Ovary (tissue), 9 donors: Measurements from ENCODE around the gene CHD2. TPM values are rescaled to one million over a fixed set of nuclear protein-coding genes. Genes with fewer than 3 reads are reported as not detected.

Experiments used
- DNase-seq, 5 donors: peaks; one replicate each; pipeline ENCODE4 v3.0.0-alpha.2; 2019 to 2020
- H3K27ac ChIP-seq, 2 donors: fragments of 200-600 bp; one replicate each; pipeline versions ENCODE4 v1.5.1 to v1.8.0; 2019 to 2022
- H3K27me3 ChIP-seq: fragments of 200-600 bp; one replicate; pipeline ENCODE4 v1.8.0; 2022
- H3K36me3 ChIP-seq: fragments of 200-600 bp; sonication (generic); one replicate; pipeline ENCODE4 v1.5.1; 2019
- H3K4me1 ChIP-seq: one replicate; pipeline ENCODE4 v1.8.1; 2013; ENCODE audit warnings: mild to moderate bottlenecking, moderate library complexity; ENCODE audit not compliant: insufficient read depth
- H3K4me3 ChIP-seq: fragments of 200-600 bp; sonication (generic); one replicate; pipeline ENCODE4 v1.5.1; 2017
- H3K9me3 ChIP-seq, 2 donors: fragments of 200-600 bp in 1 of 2; sonication (generic) in 1 of 2; one replicate each; pipeline versions ENCODE4 v1.5.1 to v1.8.1; 2013 to 2019; ENCODE audit warnings: mild to moderate bottlenecking in 1 of 2, moderate library complexity in 1 of 2
- EP300 ChIP-seq: sonication (generic); formaldehyde crosslinking; IDR thresholded peaks from one replicate; pipeline ENCODE4 v1.6.1; 2017; ENCODE audit warnings: antibody characterized with exemption
- POLR2A ChIP-seq: fragments of 450-650 bp; IDR thresholded peaks from one replicate; pipeline ENCODE4 v1.6.1; 2017; ENCODE audit warnings: antibody characterized with exemption, mild to moderate bottlenecking, moderate library complexity
- WGBS, 3 donors: extraction: QIAGEN DNeasy Blood & Tissue Kit in 1 of 3; methylation state at CpG; one replicate each; pipeline versions ENCODE4 v1.1.5 to v1.1.7; 2013 to 2017; 5-methylcytosine and 5-hydroxymethylcytosine counted together
- intact Hi-C, 4 donors: fragments of 100-400 bp; cut with DNase I; formaldehyde crosslinking; loops; one replicate each; pipeline versions ENCODE4 v1.11.0 to v1.15.1; 2022 to 2023
- polyA plus RNA-seq, 2 donors: library from polyadenylated mRNA; stranded (reverse); fragments of 200-250 nt in 1 of 2; fragments of 350-450 nt in 1 of 2; fragmentation: Illumina TruSeq in 1 of 2; extraction: RNeasy Lipid Tissue Mini Kit (QIAGEN cat#74804) in 1 of 2; gene quantifications; one replicate each; pipeline ENCODE4 v1.2.3, GENCODE V29; 2013 to 2014
- total RNA-seq, 7 donors: library from RNA; depleted of rRNA in 2 of 7; stranded (reverse); fragments of >200 nt in 2 of 7; fragmentation: NEBNext Ultra II Directional in 3 of 7; extraction: Animal tissue kit (Norgen Biotek cat#: 25700) in 3 of 7; gene quantifications; one replicate each; pipeline versions ENCODE4 v1.1.0 to v1.2.4, GENCODE V29; 2016 to 2023
- TF ChIP-seq, protein P1 (sequence below), 3 donors: fragments of 450-650 bp in 2 of 3; fragments of 200-600 bp in 1 of 3; IDR thresholded peaks; one replicate each; pipeline versions ENCODE4 v1.5.1 to v1.8.0; 2016 to 2022; ENCODE audit warnings: antibody characterized with exemption in 3 of 3, mild to moderate bottlenecking in 1 of 3
- donor health status: DM: no; HTN: no; CAD: no; lungs with moderate emphysema.
- donor health status: DM: no; HTN: no; CAD: no.
- donor health status: Bipolar disorder and iron deficiency.
- donor health status: DM: yes; HTN: yes; CAD: no.
- donor health status: DM: no; HTN: no; CAD: no.
- donor health status: DM: yes; HTN: yes; CAD: no.

The CHD2 gene
- total and polyA plus RNA-seq, 9 donors, result 43.6 to 146 (median 98.2) TPM

DNA sequence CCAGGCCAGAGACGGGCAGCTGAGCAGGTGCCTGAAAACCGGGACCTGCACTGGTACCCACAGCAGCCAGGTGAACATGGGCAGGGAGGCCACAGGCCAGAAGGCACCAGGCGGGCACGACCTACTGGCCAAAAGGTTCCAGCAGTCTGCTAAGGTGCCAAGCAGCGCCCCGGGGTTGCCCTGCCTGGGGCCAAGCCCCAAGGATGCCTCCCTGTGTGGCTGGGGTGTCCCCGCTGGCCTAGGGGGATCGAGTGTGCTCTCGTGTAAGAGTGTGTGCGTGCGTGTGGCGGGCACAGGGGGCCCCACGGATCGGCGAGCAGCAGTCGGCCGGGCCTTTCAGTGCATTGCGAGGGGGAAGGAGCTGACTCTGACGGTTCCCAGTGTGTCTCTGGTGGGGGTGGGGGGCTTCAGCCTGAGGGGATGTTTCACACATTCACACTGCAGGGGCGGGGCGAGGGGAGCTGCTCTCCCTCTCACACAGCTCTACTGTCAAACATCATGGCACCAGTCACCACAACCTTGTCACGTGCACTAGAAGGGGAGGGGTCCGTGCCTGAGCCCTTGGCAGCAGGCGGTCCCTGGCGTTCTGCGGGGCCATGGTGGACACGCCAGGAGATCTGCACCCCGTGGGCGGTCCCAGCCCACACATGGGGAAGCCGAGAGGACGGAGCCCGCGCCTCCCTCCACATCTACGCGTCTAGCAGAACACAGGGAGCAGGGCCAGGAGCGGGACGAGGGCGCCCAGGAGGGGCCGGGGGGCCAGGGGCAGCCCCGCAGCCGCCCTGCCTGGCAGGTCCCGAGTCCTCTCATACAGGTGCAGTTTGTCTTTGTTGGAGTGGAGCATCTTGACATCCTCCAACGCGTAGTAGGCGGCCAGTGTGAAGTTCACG lies 144.4 kb downstream of the CHD2 start:
- no peak overlapping the region for H3K27ac ChIP-seq
- intact Hi-C loops, result no loop called here
- DNase-seq, result no peak

DNA sequence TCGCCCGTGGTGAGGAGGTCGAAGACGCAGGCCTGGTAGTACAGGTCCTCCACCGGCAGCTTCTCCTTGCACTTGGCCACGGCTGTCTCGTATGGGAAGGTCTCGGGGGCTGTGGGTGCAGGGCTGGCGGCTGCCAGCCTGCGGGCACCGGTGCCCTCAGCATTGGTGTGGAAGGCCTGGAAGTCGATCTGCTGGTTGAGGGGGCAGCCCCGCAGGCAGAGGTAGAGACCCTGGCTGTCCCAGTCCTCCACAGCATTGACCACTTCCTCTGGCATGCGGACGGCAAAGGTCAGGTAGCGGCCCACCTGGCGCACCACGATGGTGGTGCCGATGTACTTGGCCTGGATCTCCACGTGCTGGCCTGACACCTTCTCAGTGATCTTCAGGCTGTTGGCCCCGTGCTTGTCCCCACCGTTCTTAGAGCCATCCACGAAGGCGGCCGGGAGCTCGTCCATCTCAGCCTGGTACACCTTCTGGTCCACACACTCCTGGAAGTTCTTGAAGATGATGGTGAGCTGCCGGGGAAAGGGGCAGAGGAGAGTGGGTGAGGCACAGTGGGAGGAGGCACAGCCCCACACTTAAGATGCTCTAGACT lies 145.2 kb downstream of the CHD2 start:
- H3K4me3 ChIP-seq, result no peak overlapping the region
- no peaks in the 10 kb centered on the region for H3K36me3 ChIP-seq
- no peaks in the 10 kb centered on the region for H3K9me3 ChIP-seq
- no peak for DNase-seq
- H3K27ac ChIP-seq, result no peak overlapping the region
- intact Hi-C loops, result no loop called here
- WGBS, 3 donors, result 91 to 94% (median 94%) methylated on average over 27 of the region's 27 CpGs
- TF ChIP-seq POLR2A, result no peak
- no peaks in the 10 kb centered on the region for H3K27me3 ChIP-seq
- no peaks in the 10 kb centered on the region for H3K4me1 ChIP-seq

More for the DNA sequence above, 144.4 kb downstream of the CHD2 start:
- TF ChIP-seq POLR2A (no peak), EP300 (no peak)
- TF ChIP-seq, protein P1, sequence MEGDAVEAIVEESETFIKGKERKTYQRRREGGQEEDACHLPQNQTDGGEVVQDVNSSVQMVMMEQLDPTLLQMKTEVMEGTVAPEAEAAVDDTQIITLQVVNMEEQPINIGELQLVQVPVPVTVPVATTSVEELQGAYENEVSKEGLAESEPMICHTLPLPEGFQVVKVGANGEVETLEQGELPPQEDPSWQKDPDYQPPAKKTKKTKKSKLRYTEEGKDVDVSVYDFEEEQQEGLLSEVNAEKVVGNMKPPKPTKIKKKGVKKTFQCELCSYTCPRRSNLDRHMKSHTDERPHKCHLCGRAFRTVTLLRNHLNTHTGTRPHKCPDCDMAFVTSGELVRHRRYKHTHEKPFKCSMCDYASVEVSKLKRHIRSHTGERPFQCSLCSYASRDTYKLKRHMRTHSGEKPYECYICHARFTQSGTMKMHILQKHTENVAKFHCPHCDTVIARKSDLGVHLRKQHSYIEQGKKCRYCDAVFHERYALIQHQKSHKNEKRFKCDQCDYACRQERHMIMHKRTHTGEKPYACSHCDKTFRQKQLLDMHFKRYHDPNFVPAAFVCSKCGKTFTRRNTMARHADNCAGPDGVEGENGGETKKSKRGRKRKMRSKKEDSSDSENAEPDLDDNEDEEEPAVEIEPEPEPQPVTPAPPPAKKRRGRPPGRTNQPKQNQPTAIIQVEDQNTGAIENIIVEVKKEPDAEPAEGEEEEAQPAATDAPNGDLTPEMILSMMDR (IDR thresholded peaks at IDR 0.05), result no peak
- Histone ChIP-seq H3K36me3 (no peaks in the 10 kb centered on the region), H3K27me3 (no peaks in the 10 kb centered on the region), H3K4me1 (no peaks in the 10 kb centered on the region), H3K4me3 (no peak overlapping the region), H3K9me3 (no peaks in the 10 kb centered on the region)
- WGBS, 3 donors, result 85 to 87% (median 86%) methylated on average over 34 to 46 of the region's 46 CpGs

DNA sequence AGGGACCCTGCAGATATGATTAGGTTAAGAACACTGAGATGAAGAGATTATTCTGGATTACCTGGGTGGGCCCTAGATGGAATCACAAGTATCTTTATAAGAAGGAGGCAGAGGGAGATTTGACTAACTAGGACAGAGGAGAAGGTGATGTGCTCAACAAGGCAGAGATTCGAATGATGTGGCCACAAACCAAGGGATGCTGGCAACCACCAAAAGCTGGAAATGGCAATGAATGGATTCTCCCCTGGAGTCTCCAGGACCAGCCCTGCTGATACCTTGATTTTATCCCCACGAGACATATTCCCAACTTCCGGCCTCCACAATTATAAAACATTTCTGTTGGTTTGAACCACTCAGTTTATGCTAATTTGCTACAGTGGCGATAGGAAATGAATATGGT lies 146.0 kb downstream of the CHD2 start:
- Histone ChIP-seq H3K4me3 (no peak overlapping the region), H3K4me1 (no peaks in the 10 kb centered on the region), H3K9me3 (no peaks in the 10 kb centered on the region), H3K36me3 (no peaks in the 10 kb centered on the region), H3K27me3 (no peaks in the 10 kb centered on the region), H3K27ac (no peak overlapping the region)
- intact Hi-C loops, result no loop called here
- WGBS, 3 donors, result 93 to 96% (median 96%) methylated on average over 4 of the region's 4 CpGs
- TF ChIP-seq, protein P1 (IDR thresholded peaks at IDR 0.05), result no peak
- TF ChIP-seq EP300 (no peak), POLR2A (no peak)
- DNase-seq, result no peak

DNA sequence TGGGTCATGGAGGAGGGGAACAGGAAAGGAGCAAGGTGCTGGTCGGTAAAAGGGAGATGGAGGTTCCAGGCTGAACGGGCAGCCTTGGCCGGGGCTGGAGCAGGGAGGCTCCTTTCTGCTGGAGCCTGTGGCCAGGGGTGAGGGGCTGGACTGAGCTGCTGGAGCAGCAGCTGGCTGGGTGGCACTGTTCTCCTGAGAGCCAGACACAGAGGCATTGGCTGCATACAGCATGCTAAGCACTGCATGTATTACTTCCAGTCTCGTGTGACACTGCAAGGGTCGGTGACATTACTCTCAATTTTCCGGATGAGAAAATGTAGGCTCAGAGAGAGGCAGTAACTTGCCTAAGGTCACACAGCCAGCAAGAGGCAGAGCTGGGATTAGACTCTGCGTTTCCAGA lies 146.6 kb downstream of the CHD2 start:
- no peaks in the 10 kb centered on the region for H3K36me3 ChIP-seq

More for the DNA sequence above, 146.6 kb downstream of the CHD2 start:
- intact Hi-C loops, result no loop called here
- Histone ChIP-seq H3K27ac (no peak overlapping the region), H3K27me3 (no peaks in the 10 kb centered on the region), H3K4me1 (no peaks in the 10 kb centered on the region), H3K4me3 (no peak overlapping the region), H3K9me3 (no peaks in the 10 kb centered on the region)
- DNase-seq, result no peak
- WGBS, 3 donors, result 65 to 69% (median 68%) methylated on average over 7 of the region's 7 CpGs
- no peak for TF ChIP-seq EP300
- TF ChIP-seq POLR2A, result no peak
- TF ChIP-seq, protein P1 (IDR thresholded peaks at IDR 0.05), result no peak
